PC-3 (cell line): ENCODE data around the gene CCBE1. TPM values are rescaled to one million over a fixed set of nuclear protein-coding genes. Genes with fewer than 3 reads are reported as not detected.

Experiments
- ATAC-seq: fragments of 200-7000 bp; cut with Tn5 transposase; 2 replicates; pipeline ENCODE4 v1.9.1; 2020; ENCODE audit warnings: mild to moderate bottlenecking, moderate library complexity
- BruUV-seq: library from RNA; stranded (reverse); fragments of 400-500 nt; replicated peaks from 2 replicates; lab custom pipeline; 2021; lab: Mats Ljungman, UMichigan
- CTCF ChIA-PET: fragments of 300-600 bp; sonication (Branson Sonifier 250); formaldehyde crosslinking; loops from one replicate; lab custom pipeline; 2022; ENCODE audit warnings: antibody characterized with exemption; lab: Charles Lee
- POLR2A ChIA-PET: fragments of 300-600 bp; sonication (Branson Sonifier 250); formaldehyde crosslinking; loops from one replicate; lab custom pipeline; 2022; ENCODE audit warnings: antibody characterized with exemption; ENCODE audit not compliant: unreplicated experiment; lab: Charles Lee
- DNase-seq: peaks from one replicate; pipeline ENCODE4 v3.0.0-alpha.2; 2015
- H2AFZ ChIP-seq: fragments of 300-600 bp; sonication (generic); 2 replicates; pipeline ENCODE4 v1.6.0; 2016; ENCODE audit warnings: antibody characterized with exemption, low read length
- H3F3A ChIP-seq: fragments of 300-600 bp; sonication (generic); one replicate; pipeline ENCODE4 v1.6.0; 2017; ENCODE audit warnings: antibody characterized with exemption, low read length, control low read depth, mild to moderate bottlenecking; ENCODE audit not compliant: unreplicated experiment
- H3K27ac ChIP-seq: fragments of 300-600 bp; sonication (generic); 2 replicates; pipeline ENCODE4 v1.5.1; 2016; ENCODE audit warnings: mild to moderate bottlenecking, low read length
- H3K27me3 ChIP-seq: fragments of 300-600 bp; sonication (generic); 2 replicates; pipeline ENCODE4 v1.6.1; 2016; ENCODE audit warnings: low read length, mixed read lengths
- H3K36me3 ChIP-seq: fragments of 300-600 bp; sonication (generic); 2 replicates; pipeline ENCODE4 v1.6.1; 2016; ENCODE audit warnings: low read depth, mixed run types, low read length, mixed read lengths
- H3K4me1 ChIP-seq: fragments of 300-600 bp; sonication (generic); 2 replicates; pipeline ENCODE4 v1.5.1; 2016; ENCODE audit warnings: low read length; ENCODE audit not compliant: insufficient read depth
- H3K4me2 ChIP-seq: fragments of 300-600 bp; sonication (generic); 2 replicates; pipeline ENCODE4 v1.6.0; 2016; ENCODE audit warnings: low read length
- H3K4me3 ChIP-seq: fragments of 300-600 bp; sonication (generic); 2 replicates; pipeline ENCODE4 v1.5.1; 2016; ENCODE audit warnings: mild to moderate bottlenecking, low read length, mixed read lengths
- H3K79me2 ChIP-seq: fragments of 300-600 bp; sonication (generic); 2 replicates; pipeline ENCODE4 v1.6.1; 2017; ENCODE audit warnings: low read length, mixed read lengths
- H3K9ac ChIP-seq: fragments of 300-600 bp; sonication (generic); 2 replicates; pipeline ENCODE4 v1.6.0; 2016; ENCODE audit warnings: mild to moderate bottlenecking, low read length
- H3K9me2 ChIP-seq: fragments of 300-600 bp; sonication (generic); replicated peaks from 2 replicates; pipeline ENCODE4 v1.6.1; 2016; ENCODE audit warnings: mixed run types, low read length, mixed read lengths
- H3K9me3 ChIP-seq: fragments of 300-600 bp; sonication (generic); 2 replicates; pipeline ENCODE4 v1.6.1; 2016; ENCODE audit warnings: low read length, mixed read lengths
- H4K20me1 ChIP-seq: fragments of 300-600 bp; sonication (generic); 2 replicates; pipeline ENCODE4 v1.6.1; 2016; ENCODE audit warnings: low read length, mixed read lengths
- EZH2 ChIP-seq: fragments of 300-600 bp; sonication (generic); IDR thresholded peaks from one replicate; pipeline ENCODE4 v1.6.1; 2017; ENCODE audit warnings: antibody characterized with exemption, mild to moderate bottlenecking, low read length; ENCODE audit not compliant: unreplicated experiment
- EZH2phosphoT487 ChIP-seq: fragments of 300-600 bp; sonication (generic); IDR thresholded peaks from 2 replicates; pipeline ENCODE4 v1.6.1; 2018; ENCODE audit warnings: mild to moderate bottlenecking, antibody characterized with exemption, low read length, borderline replicate concordance
- intact Hi-C: fragments of 100-400 bp; cut with micrococcal nuclease; formaldehyde crosslinking; loops from 2 replicates; pipeline ENCODE4 v1.9.0; 2023
- total RNA-seq: library from RNA; depleted of rRNA; stranded (reverse); fragments of >200 nt; gene quantifications from 2 replicates; pipeline ENCODE4 v1.2.3, GENCODE V29; 2014
- TF ChIP-seq, protein P1 (sequence below): fragments of 300-600 bp; sonication (generic); conservative IDR thresholded peaks from 2 replicates; pipeline ENCODE4 v1.5.1; 2017; ENCODE audit warnings: antibody characterized with exemption, low read depth, mild to moderate bottlenecking, low read length

The CCBE1 gene
- total RNA-seq, 1 experiment from 2014 or later = 13.9 TPM

DNA sequence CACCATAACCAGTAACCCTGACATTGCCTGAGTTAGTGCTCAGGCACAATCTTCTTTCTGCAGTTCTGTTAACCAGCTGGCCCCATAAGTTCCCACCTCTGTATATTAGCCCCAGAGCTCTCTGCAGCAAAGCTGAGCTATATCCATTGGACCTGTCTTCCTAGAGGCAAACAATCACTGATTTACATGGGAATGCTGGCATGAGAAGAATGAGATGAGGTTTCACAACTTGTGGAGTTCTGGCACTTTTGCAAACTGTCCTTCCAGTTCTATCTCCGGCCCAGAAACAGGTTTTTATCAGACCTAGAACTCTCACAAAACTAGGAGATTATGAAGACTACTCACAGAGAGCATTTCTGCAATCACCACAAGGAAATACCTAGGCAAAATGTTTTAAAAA is 7.9 kb upstream of the CCBE1 start:
- Histone ChIP-seq H3K9me3 (no peaks in the 10 kb centered on the region), H3K36me3 (no peaks in the 10 kb centered on the region), H3K79me2 (no peaks in the 10 kb centered on the region), H3K4me3 (no peak overlapping the region), H3K4me1 (peaks cover 14% of the 10 kb centered on the region; the same call in 1 of the 2 replicates), H3K4me2 (no peak overlapping the region), H3F3A (no peaks in the 10 kb centered on the region), H3K9me2 (no peaks in the 10 kb centered on the region), H2AFZ (no peak overlapping the region), H4K20me1 (no peaks in the 10 kb centered on the region), H3K27ac (no peak overlapping the region), H3K9ac (no peak overlapping the region), H3K27me3 (no peaks in the 10 kb centered on the region)
- CTCF ChIA-PET = no interaction called here
- TF ChIP-seq, protein P1, sequence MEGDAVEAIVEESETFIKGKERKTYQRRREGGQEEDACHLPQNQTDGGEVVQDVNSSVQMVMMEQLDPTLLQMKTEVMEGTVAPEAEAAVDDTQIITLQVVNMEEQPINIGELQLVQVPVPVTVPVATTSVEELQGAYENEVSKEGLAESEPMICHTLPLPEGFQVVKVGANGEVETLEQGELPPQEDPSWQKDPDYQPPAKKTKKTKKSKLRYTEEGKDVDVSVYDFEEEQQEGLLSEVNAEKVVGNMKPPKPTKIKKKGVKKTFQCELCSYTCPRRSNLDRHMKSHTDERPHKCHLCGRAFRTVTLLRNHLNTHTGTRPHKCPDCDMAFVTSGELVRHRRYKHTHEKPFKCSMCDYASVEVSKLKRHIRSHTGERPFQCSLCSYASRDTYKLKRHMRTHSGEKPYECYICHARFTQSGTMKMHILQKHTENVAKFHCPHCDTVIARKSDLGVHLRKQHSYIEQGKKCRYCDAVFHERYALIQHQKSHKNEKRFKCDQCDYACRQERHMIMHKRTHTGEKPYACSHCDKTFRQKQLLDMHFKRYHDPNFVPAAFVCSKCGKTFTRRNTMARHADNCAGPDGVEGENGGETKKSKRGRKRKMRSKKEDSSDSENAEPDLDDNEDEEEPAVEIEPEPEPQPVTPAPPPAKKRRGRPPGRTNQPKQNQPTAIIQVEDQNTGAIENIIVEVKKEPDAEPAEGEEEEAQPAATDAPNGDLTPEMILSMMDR = no peak
- TF ChIP-seq EZH2phosphoT487 = no peak
- no peak for TF ChIP-seq EZH2
- no peak for DNase-seq
- no peak for ATAC-seq
- no TSS peak for BruUV-seq
- POLR2A ChIA-PET = no interaction called here
- intact Hi-C loops = no loop called here

DNA sequence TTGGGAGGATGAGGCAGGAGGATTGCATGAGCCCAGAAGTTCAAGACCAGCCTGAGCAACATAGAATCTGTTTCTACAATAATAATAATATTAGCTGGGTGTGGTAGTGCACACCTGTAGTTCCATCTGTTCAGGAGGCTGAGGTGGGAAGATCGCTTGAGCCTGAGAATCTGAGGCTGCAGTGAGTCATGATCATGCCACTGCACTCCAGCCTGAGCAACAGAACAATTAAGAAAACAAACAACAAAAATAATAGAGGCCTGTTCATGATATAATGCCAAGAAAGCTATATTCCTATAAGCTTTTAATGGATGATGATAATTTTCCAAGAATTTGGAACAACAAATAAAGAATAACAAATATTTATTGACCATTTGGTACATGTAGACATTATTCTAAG is 6.9 kb upstream of the CCBE1 start:
- POLR2A ChIA-PET = no interaction called here
- H3K36me3 ChIP-seq = no peaks in the 10 kb centered on the region
- no peaks in the 10 kb centered on the region for H3K9me3 ChIP-seq
- DNase-seq (peak; percentile 62), ATAC-seq (peak; percentile 76)
- peaks cover 16% of the 10 kb centered on the region; the same call in 1 of the 2 replicates for H3K4me1 ChIP-seq
- no peak overlapping the region for H3K4me3 ChIP-seq
- H3K4me2 ChIP-seq = no peak overlapping the region
- no peaks in the 10 kb centered on the region for H3K9me2 ChIP-seq
- H4K20me1 ChIP-seq = no peaks in the 10 kb centered on the region
- H3K27me3 ChIP-seq = no peaks in the 10 kb centered on the region
- no peaks in the 10 kb centered on the region; the same call in 1 of the 2 replicates for H3K79me2 ChIP-seq
- intact Hi-C loops = no loop called here
- H3K27ac ChIP-seq = 0 out of 2 replicates have a peak overlapping the region, but pooled peaks have one; percentile 20
- H3F3A ChIP-seq = no peaks in the 10 kb centered on the region
- no peak overlapping the region for H2AFZ ChIP-seq
- BruUV-seq = no TSS peak
- no peak for TF ChIP-seq EZH2phosphoT487
- TF ChIP-seq EZH2 = no peak
- TF ChIP-seq, protein P1 = no peak
- H3K9ac ChIP-seq = no peak overlapping the region
- CTCF ChIA-PET = no interaction called here

GRCh38 chr18:59701272-59701671 is 4.0 kb upstream of the CCBE1 start:
- no peak overlapping the region for H3K9ac ChIP-seq
- no peaks in the 10 kb centered on the region for H3F3A ChIP-seq
- H4K20me1 ChIP-seq = no peaks in the 10 kb centered on the region
- H3K9me3 ChIP-seq = no peaks in the 10 kb centered on the region
- H2AFZ ChIP-seq = no peak overlapping the region
- ChIA-PET POLR2A (interaction anchor here (0.6 kb wide), 1 partner anchor 1894 kb away, joined by 3 read pairs; no protein-coding TSS in a partner anchor), CTCF (interaction anchor here (0.7 kb wide), 1 partner anchor 242 kb away, joined by 3 read pairs; no protein-coding TSS in a partner anchor)
- H3K27me3 ChIP-seq = no peaks in the 10 kb centered on the region
- DNase-seq (no peak), ATAC-seq (no peak)
- peaks cover 14% of the 10 kb centered on the region for H3K79me2 ChIP-seq
- peak overlapping the region; percentile 33; the same call in 1 of the 2 replicates for H3K4me2 ChIP-seq
- TF ChIP-seq EZH2phosphoT487 (no peak), EZH2 (no peak)
- TF ChIP-seq, protein P1 = no peak
- no peaks in the 10 kb centered on the region for H3K9me2 ChIP-seq
- H3K27ac ChIP-seq = no peak overlapping the region
- H3K4me3 ChIP-seq = peak overlapping the region; percentile 5; the same call in 1 of the 2 replicates
- no peaks in the 10 kb centered on the region for H3K36me3 ChIP-seq
- no TSS peak for BruUV-seq
- H3K4me1 ChIP-seq = peaks cover 24% of the 10 kb centered on the region
- intact Hi-C loops = no loop called here
